K562 (cell line): Measurements from ENCODE around the gene SKIC3. TPM values are rescaled to one million over a fixed set of nuclear protein-coding genes. Genes with fewer than 3 reads are reported as not detected.

Experiments
- ATF1 ChIP-seq, 2 experiments: fragments of 450-650 bp in 1 of 2; IDR thresholded peaks; 2 replicates each; pipeline ENCODE4 v1.6.1; 2016; ENCODE audit warnings: missing compliant biosample characterization in 1 of 2, missing genetic modification characterization in 1 of 2
- C11orf30 ChIP-seq: fragments of 450-650 bp; IDR thresholded peaks from 2 replicates; pipeline ENCODE4 v1.6.1; 2016; ENCODE audit warnings: low read depth, mild to moderate bottlenecking
- CBFA2T2 ChIP-seq: fragments of 450-650 bp; conservative IDR thresholded peaks from 2 replicates; pipeline ENCODE4 v1.6.1; 2017; ENCODE audit warnings: mild to moderate bottlenecking
- GTF2F1 ChIP-seq: IDR thresholded peaks from 2 replicates; pipeline ENCODE4 v1.6.1; 2011; ENCODE audit warnings: low read depth, low read length, improper control_type of control experiment
- MLLT1 ChIP-seq, 2 experiments: fragments of 450-650 bp; IDR thresholded peaks; 2 replicates each; pipeline ENCODE4 v1.6.1; 2016
- PKNOX1 ChIP-seq: fragments of 450-650 bp; IDR thresholded peaks from 2 replicates; pipeline ENCODE4 v1.6.1; 2016
- POLR2A ChIP-seq: fragments of 450-650 bp; conservative IDR thresholded peaks from 2 replicates; pipeline ENCODE4 v1.6.1; 2016
- SAP30 ChIP-seq: fragments of 200-600 bp; sonication (generic); IDR thresholded peaks from 2 replicates; pipeline ENCODE4 v1.6.1; 2012; ENCODE audit warnings: borderline replicate concordance, low read depth, mild to moderate bottlenecking, moderate library complexity, low read length, control low read depth, inconsistent platforms; ENCODE audit not compliant: insufficient read depth, poor library complexity, severe bottlenecking
- SIN3A ChIP-seq, 2 experiments: fragments of 150-350 bp in 1 of 2; IDR thresholded peaks; 2 replicates each; pipeline ENCODE4 v1.6.1; 2011 to 2016; ENCODE audit warnings: borderline replicate concordance in 2 of 2, low read depth in 2 of 2, low read length in 2 of 2, mild to moderate bottlenecking in 2 of 2, moderate library complexity in 2 of 2; ENCODE audit not compliant: control insufficient read depth in 1 of 2
- ZNF655 ChIP-seq: fragments of 250-450 bp; sonication (Bioruptor Pico); IDR thresholded peaks from 2 replicates; pipeline ENCODE4 v1.5.0; 2021
- polyA plus RNA-seq, 8 experiments: library from polyadenylated mRNA; depleted of rRNA in 4 of 8; stranded (reverse) in 5 of 8; unstranded in 3 of 8; fragments of >200 nt; fragmentation: Nextera tagmentation in 2 of 8; fragmentation: Illumina TruSeq in 1 of 8; extraction: Ambion mirVana in 2 of 8; extraction: Trizol in 1 of 8; gene quantifications; 2 replicates each; pipeline versions ENCODE4 v1.2.1 to v1.2.3, GENCODE V29; 2011 to 2014; ENCODE audit warnings: inconsistent platforms in 1 of 8, missing spikeins in 1 of 8
- total RNA-seq, 7 experiments: library from RNA; depleted of rRNA in 6 of 7; stranded (reverse); fragments of >200 nt in 6 of 7; fragmentation: Illumina TruSeq in 2 of 7; extraction: Trizol in 2 of 7; gene quantifications; 2 replicates each; pipeline versions ENCODE4 v1.2.1 to v1.2.3, GENCODE V29; 2011 to 2021; ENCODE audit warnings: low replicate concordance in 1 of 7
- TF ChIP-seq, protein P1 (sequence below): fragments of 450-650 bp; IDR thresholded peaks from 2 replicates; pipeline ENCODE4 v1.6.1; 2017; ENCODE audit warnings: antibody characterized with exemption
- TF ChIP-seq, protein P2 (sequence below): sonication (generic); formaldehyde crosslinking; IDR thresholded peaks from 2 replicates; pipeline ENCODE4 v1.8.1; 2023; ENCODE audit warnings: missing genetic modification reagents, mild to moderate bottlenecking, borderline replicate concordance

Gene SKIC3
- total and polyA plus RNA-seq, 9 of the 15 experiments (the other 6 are each of a cell fraction or from before 2014, with no cell fraction given): 30.7 to 72.4 (median 44.1) TPM

DNA sequence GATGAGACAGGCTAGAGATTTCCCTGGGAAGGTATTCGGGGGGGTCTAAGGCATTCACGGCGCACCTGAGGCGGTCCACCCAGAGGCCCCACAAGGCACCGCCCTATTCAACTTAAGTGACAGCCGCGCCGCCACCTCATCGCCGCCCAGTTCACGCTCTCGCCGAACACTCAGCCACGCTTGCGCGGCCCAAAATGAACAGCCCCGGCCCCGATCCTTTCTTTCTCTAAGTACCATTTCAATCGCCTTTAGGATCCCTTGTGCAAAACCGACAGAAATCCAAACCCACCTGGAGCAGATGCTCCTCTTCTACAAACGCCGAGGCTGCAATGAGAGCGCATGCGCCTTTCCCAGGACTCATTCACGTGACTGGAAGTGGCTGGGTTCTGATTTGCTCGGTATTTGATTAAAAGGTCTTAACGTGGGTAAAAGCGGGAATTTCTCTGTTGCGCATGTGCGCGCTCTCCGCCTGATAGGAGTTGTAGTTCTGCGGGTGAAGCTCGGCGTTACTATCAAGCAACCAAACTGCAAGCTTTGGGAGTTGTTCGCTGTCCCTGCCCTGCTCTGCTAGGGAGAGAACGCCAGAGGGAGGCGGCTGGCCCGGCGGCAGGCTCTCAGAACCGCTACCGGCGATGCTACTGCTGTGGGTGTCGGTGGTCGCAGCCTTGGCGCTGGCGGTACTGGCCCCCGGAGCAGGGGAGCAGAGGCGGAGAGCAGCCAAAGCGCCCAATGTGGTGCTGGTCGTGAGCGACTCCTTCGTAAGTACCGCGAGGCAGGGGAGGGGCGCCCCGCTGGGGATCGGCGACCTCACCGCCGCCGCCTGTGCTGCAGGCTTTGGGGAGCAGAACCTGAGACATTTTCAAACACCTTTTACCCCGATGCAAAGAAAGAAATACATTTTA lies at the start of gene SKIC3, which contains the start of gene ARSK (continued):
- TF ChIP-seq, protein P1, sequence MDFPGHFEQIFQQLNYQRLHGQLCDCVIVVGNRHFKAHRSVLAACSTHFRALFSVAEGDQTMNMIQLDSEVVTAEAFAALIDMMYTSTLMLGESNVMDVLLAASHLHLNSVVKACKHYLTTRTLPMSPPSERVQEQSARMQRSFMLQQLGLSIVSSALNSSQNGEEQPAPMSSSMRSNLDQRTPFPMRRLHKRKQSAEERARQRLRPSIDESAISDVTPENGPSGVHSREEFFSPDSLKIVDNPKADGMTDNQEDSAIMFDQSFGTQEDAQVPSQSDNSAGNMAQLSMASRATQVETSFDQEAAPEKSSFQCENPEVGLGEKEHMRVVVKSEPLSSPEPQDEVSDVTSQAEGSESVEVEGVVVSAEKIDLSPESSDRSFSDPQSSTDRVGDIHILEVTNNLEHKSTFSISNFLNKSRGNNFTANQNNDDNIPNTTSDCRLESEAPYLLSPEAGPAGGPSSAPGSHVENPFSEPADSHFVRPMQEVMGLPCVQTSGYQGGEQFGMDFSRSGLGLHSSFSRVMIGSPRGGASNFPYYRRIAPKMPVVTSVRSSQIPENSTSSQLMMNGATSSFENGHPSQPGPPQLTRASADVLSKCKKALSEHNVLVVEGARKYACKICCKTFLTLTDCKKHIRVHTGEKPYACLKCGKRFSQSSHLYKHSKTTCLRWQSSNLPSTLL: no peak
- TF ChIP-seq CBFA2T2 (peak; percentile 57), PKNOX1 (peak; percentile 97), SAP30 (peak; percentile 71), C11orf30 (peak; percentile 76), MLLT1 (IDR thresholded peaks at IDR 0.05) (peak in 1 of 2 experiments; percentile 100; a peak in 2 of 4 replicates), POLR2A (peak; percentile 91), SIN3A (IDR thresholded peaks at IDR 0.05; ENCODE audit: borderline replicate concordance in 2 of 2, control insufficient read depth in 1 of 2, low read depth in 2 of 2, low read length in 2 of 2) (peak; percentile 30 to 85; a peak in 2 of 4 replicates), GTF2F1 (peak; percentile 32; the same call in 1 of the 2 replicates), ATF1 (CRISPR knock-in tag; IDR thresholded peaks at IDR 0.05) (no peak), ATF1 (tag; IDR thresholded peaks at IDR 0.05) (peak; percentile 55), ZNF655 (CRISPR knock-in tag) (no peak)
- TF ChIP-seq, protein P2, sequence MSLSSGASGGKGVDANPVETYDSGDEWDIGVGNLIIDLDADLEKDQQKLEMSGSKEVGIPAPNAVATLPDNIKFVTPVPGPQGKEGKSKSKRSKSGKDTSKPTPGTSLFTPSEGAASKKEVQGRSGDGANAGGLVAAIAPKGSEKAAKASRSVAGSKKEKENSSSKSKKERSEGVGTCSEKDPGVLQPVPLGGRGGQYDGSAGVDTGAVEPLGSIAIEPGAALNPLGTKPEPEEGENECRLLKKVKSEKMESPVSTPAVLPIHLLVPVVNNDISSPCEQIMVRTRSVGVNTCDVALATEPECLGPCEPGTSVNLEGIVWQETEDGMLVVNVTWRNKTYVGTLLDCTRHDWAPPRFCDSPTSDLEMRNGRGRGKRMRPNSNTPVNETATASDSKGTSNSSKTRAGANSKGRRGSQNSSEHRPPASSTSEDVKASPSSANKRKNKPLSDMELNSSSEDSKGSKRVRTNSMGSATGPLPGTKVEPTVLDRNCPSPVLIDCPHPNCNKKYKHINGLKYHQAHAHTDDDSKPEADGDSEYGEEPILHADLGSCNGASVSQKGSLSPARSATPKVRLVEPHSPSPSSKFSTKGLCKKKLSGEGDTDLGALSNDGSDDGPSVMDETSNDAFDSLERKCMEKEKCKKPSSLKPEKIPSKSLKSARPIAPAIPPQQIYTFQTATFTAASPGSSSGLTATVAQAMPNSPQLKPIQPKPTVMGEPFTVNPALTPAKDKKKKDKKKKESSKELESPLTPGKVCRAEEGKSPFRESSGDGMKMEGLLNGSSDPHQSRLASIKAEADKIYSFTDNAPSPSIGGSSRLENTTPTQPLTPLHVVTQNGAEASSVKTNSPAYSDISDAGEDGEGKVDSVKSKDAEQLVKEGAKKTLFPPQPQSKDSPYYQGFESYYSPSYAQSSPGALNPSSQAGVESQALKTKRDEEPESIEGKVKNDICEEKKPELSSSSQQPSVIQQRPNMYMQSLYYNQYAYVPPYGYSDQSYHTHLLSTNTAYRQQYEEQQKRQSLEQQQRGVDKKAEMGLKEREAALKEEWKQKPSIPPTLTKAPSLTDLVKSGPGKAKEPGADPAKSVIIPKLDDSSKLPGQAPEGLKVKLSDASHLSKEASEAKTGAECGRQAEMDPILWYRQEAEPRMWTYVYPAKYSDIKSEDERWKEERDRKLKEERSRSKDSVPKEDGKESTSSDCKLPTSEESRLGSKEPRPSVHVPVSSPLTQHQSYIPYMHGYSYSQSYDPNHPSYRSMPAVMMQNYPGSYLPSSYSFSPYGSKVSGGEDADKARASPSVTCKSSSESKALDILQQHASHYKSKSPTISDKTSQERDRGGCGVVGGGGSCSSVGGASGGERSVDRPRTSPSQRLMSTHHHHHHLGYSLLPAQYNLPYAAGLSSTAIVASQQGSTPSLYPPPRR (CRISPR knock-in tag): peak; percentile 78; the same call in 1 of the 2 replicates
